GM21381 (cell line): ENCODE measurements around the gene RBPMS2.
"Not testable (repeated sequence)": the region's sequence is repeated elsewhere in the genome, so short reads cannot be mapped to it uniquely, and the experiment has no call there.

Experiments
- ATAC-seq: cut with Tn5 transposase; IDR thresholded peaks from one replicate; pipeline ENCODE4 v1.9.1; 2021; ENCODE audit warnings: mild to moderate bottlenecking, moderate library complexity; ENCODE audit not compliant: unreplicated experiment

The RBPMS2 gene

GRCh38 chr15:64775551-64776401, at the start of gene RBPMS2:
TSS of gene RBPMS2 (minus strand) at chr15:64775589. CDS start at chr15:64775319, 270 bp downstream.
- no peak for ATAC-seq

- ATAC-seq, result no peak
Measured at GRCh38 chr15:64824929-64825430, 49.6 kb upstream of the RBPMS2 start.

- ATAC-seq, result no peak
Measured at GRCh38 chr15:64816452-64816851, 41.1 kb upstream of the RBPMS2 start.

GRCh38 chr15:64814965-64815364, 39.6 kb upstream of the RBPMS2 start:
- ATAC-seq, result not testable (repeated sequence)

- not testable (repeated sequence) for ATAC-seq
Measured at GRCh38 chr15:64814283-64814682, 38.9 kb upstream of the RBPMS2 start.

- ATAC-seq, result no peak
Measured at GRCh38 chr15:64813075-64813474, 37.7 kb upstream of the RBPMS2 start.

- no peak for ATAC-seq
Measured at GRCh38 chr15:64810497-64811326, 35.3 kb upstream of the RBPMS2 start.

- no peak for ATAC-seq
Measured at GRCh38 chr15:64809649-64810496, 34.5 kb upstream of the RBPMS2 start.

- ATAC-seq, result no peak
Measured at GRCh38 chr15:64808785-64809453, 33.5 kb upstream of the RBPMS2 start.

GRCh38 chr15:64807751-64808222, 32.4 kb upstream of the RBPMS2 start:
- ATAC-seq, result no peak

- no peak for ATAC-seq
Measured at GRCh38 chr15:64807051-64807749, 31.8 kb upstream of the RBPMS2 start.

GRCh38 chr15:64806509-64806908, 31.1 kb upstream of the RBPMS2 start:
- no peak for ATAC-seq

GRCh38 chr15:64804619-64805018, 29.2 kb upstream of the RBPMS2 start:
- ATAC-seq, result no peak

GRCh38 chr15:64803526-64803925, 28.1 kb upstream of the RBPMS2 start:
- no peak for ATAC-seq

- ATAC-seq, result no peak
Measured at GRCh38 chr15:64800476-64800875, 25.1 kb upstream of the RBPMS2 start.

- ATAC-seq, result not testable (repeated sequence)
Measured at GRCh38 chr15:64798905-64799304, 23.5 kb upstream of the RBPMS2 start.

GRCh38 chr15:64795921-64796320, 20.5 kb upstream of the RBPMS2 start:
- not testable (repeated sequence) for ATAC-seq

- ATAC-seq, result not testable (repeated sequence)
Measured at GRCh38 chr15:64795299-64795698, 19.9 kb upstream of the RBPMS2 start.

GRCh38 chr15:64792282-64792681, 16.9 kb upstream of the RBPMS2 start:
- no peak for ATAC-seq
